ENCODE data around the gene AADACL2. TPM values are rescaled to one million over a fixed set of nuclear protein-coding genes. Genes with fewer than 3 reads are reported as not detected.

Gene AADACL2, protein sequence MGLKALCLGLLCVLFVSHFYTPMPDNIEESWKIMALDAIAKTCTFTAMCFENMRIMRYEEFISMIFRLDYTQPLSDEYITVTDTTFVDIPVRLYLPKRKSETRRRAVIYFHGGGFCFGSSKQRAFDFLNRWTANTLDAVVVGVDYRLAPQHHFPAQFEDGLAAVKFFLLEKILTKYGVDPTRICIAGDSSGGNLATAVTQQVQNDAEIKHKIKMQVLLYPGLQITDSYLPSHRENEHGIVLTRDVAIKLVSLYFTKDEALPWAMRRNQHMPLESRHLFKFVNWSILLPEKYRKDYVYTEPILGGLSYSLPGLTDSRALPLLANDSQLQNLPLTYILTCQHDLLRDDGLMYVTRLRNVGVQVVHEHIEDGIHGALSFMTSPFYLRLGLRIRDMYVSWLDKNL
- total RNA-seq = 0.21 TPM
- long read RNA-seq, partial matches to known transcripts = 0 of 1 reads
- long read RNA-seq, other reads (novel, unspliced or antisense) = 0 of 1 reads

DNA sequence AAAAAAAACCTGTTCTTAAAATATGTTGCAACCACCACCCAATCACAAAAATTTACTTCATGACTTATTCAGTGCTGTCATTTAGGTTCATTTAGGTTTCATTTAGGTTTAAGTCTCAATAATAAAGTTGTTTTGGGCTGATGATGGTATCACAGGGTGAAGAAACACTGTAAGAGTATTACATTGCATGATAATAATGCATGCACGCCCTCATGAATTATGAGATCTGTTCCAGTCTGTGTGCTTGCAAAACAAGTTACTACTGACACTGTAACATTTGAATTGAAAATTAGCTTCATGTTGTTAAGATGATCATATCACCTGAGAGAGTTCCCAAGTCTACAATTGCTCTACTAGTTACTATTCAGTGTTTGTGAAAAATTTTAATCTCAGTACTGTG, at the start of gene AADACL2:
Gene AADACL2, plus strand, starts transcription at position 315 of the 400 bp plus-strand sequence. CDS start 109 bp downstream, outside the sequence.
- no peaks in the 10 kb centered on the region for H3K4me1 ChIP-seq
- intact Hi-C loops (cut with DNase I) = no loop called here
- no peaks in the 10 kb centered on the region for H3K9me3 ChIP-seq
- no peak for DNase-seq
- no peaks in the 10 kb centered on the region for H3K36me3 ChIP-seq
- no peak for ATAC-seq
- H3K27me3 ChIP-seq (ENCODE audit: low read depth) = no peaks in the 10 kb centered on the region
- TF ChIP-seq, protein P1, sequence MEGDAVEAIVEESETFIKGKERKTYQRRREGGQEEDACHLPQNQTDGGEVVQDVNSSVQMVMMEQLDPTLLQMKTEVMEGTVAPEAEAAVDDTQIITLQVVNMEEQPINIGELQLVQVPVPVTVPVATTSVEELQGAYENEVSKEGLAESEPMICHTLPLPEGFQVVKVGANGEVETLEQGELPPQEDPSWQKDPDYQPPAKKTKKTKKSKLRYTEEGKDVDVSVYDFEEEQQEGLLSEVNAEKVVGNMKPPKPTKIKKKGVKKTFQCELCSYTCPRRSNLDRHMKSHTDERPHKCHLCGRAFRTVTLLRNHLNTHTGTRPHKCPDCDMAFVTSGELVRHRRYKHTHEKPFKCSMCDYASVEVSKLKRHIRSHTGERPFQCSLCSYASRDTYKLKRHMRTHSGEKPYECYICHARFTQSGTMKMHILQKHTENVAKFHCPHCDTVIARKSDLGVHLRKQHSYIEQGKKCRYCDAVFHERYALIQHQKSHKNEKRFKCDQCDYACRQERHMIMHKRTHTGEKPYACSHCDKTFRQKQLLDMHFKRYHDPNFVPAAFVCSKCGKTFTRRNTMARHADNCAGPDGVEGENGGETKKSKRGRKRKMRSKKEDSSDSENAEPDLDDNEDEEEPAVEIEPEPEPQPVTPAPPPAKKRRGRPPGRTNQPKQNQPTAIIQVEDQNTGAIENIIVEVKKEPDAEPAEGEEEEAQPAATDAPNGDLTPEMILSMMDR (IDR thresholded peaks at IDR 0.05) = no peak
- H3K27ac ChIP-seq = no peak within 1 kb of the TSS
- no peak within 1 kb of the TSS for H3K4me3 ChIP-seq

DNA sequence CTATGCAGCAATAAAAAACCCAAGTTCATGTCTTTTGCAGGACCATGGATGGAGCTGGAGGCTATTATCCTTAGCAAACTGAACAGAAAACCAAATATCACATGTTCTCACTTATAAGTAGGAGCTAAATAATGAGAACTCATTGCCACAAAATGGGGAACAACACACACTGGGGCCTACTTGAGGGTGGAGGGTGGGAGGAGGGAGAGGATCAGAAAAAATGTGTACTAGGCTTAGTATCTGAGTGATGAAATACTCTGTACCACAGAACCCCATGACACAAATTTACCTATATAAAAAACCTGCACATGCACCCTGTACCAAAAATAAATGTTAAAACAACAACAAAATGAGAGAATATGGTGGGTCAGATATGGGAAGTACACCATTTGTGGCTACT, 49.6 kb upstream of the AADACL2 start:
- Histone ChIP-seq H3K4me1 (no peaks in the 10 kb centered on the region), H3K4me3 (no peak overlapping the region), H3K9me3 (no peaks in the 10 kb centered on the region), H3K27me3 (ENCODE audit: low read depth) (no peaks in the 10 kb centered on the region), H3K36me3 (no peaks in the 10 kb centered on the region), H3K27ac (no peak overlapping the region)
- intact Hi-C loops (cut with DNase I) = no loop called here
- ATAC-seq (no peak), DNase-seq (no peak)
- TF ChIP-seq, protein P1 (IDR thresholded peaks at IDR 0.05) = no peak

DNA sequence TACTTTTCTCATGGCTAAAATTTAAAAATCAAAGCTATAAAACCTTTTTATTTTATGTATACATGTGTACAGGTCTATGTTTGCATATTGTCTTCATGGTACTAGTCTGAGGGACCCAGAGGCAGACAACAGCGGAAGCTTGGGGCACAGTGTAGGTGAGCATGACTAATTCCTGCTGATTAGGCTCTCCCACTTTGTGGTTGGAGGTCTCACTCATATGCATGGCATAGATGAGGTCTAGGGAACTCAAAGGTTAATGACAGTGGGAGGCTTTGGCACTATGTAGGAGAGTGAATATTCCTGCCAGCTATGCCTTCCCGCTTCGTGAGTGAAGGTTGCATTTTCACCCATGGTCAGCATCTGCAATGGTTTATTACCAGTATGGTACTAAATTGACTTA, 47.5 kb upstream of the AADACL2 start:
- intact Hi-C loops (cut with DNase I) = no loop called here
- TF ChIP-seq, protein P1 (IDR thresholded peaks at IDR 0.05) = no peak
- ATAC-seq = no peak

DNA sequence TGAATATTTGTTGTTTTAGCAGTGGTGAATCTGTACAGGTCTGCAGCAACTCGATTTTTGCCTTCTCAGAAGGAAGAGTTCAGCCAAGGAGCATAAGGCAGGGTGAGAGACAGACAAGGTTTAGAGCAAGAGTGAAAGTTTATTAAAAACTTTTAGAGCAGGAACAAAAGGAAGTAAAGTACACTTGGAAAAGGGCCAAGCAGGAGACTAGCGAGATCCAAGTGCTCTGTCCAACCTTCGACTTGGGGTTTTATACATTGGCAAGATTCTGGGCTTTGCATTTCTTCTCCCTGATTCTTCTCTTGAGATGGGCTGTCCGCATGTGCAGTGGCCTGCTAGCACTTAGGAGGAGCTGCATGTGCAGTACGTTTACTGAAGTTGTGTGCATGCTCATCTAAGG, 46.7 kb upstream of the AADACL2 start:
- Histone ChIP-seq H3K36me3 (no peaks in the 10 kb centered on the region), H3K27ac (no peak overlapping the region), H3K4me3 (no peak overlapping the region), H3K27me3 (ENCODE audit: low read depth) (no peaks in the 10 kb centered on the region), H3K4me1 (no peaks in the 10 kb centered on the region), H3K9me3 (no peaks in the 10 kb centered on the region)
- ATAC-seq (no peak), DNase-seq (no peak)
- intact Hi-C loops (cut with DNase I) = no loop called here
- TF ChIP-seq, protein P1 (IDR thresholded peaks at IDR 0.05) = no peak

More for the DNA sequence above, 47.5 kb upstream of the AADACL2 start:
- no peaks in the 10 kb centered on the region for H3K36me3 ChIP-seq
- no peaks in the 10 kb centered on the region for H3K27me3 ChIP-seq (ENCODE audit: low read depth)
- no peak for DNase-seq
- H3K4me3 ChIP-seq = no peak overlapping the region
- H3K4me1 ChIP-seq = no peaks in the 10 kb centered on the region
- no peak overlapping the region for H3K27ac ChIP-seq
- H3K9me3 ChIP-seq = no peaks in the 10 kb centered on the region

DNA sequence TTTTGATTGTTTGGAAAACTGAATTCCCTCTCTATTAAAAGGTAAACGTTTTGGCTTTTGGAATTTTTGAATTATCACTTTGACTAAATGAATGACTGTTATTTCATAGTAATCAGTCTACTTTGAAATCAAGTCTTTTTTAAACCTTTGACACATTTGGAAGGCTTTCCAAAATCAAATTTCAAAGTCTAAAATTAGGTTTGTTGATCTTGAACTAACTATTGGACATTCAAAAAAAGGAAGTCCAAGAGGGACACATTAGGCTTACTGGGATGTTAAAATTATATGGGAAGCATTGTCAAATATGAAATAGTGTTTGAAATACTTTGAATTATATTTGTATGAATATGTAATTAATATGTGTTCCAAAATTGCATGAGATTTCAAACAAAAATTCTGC, 45.2 kb upstream of the AADACL2 start:
- Histone ChIP-seq H3K27ac (no peak overlapping the region), H3K9me3 (no peaks in the 10 kb centered on the region), H3K4me1 (no peaks in the 10 kb centered on the region), H3K4me3 (no peak overlapping the region), H3K27me3 (ENCODE audit: low read depth) (no peaks in the 10 kb centered on the region), H3K36me3 (no peaks in the 10 kb centered on the region)
- TF ChIP-seq, protein P1 (IDR thresholded peaks at IDR 0.05) = no peak
- ATAC-seq = no peak
- DNase-seq = no peak
- intact Hi-C loops (cut with DNase I) = no loop called here
